H1 (cell line): Measurements from ENCODE around the gene AKAP7. TPM values are rescaled to one million over a fixed set of nuclear protein-coding genes. Genes with fewer than 3 reads are reported as not detected.

Source experiments
- CHD2 ChIP-seq: IDR thresholded peaks from 2 replicates; pipeline ENCODE4 v1.6.1; 2012; ENCODE audit warnings: low read length, improper control_type of control experiment
- E2F6 ChIP-seq: IDR thresholded peaks from 2 replicates; pipeline ENCODE4 v1.6.1; 2012; ENCODE audit warnings: inconsistent platforms
- JUND ChIP-seq: IDR thresholded peaks from 2 replicates; pipeline ENCODE4 v1.6.1; 2011; ENCODE audit warnings: mild to moderate bottlenecking, improper control_type of control experiment, low read length
- TAF7 ChIP-seq: optimal IDR thresholded peaks from 2 replicates; pipeline ENCODE3; 2011; ENCODE audit warnings: low read depth, mild to moderate bottlenecking, inconsistent platforms, low read length, moderate library complexity, borderline replicate concordance
- polyA plus RNA-seq, 7 experiments: library from polyadenylated mRNA; depleted of rRNA in 3 of 7; stranded (reverse) in 5 of 7; unstranded in 2 of 7; fragments of >200 nt in 5 of 7; fragments of 200-250 nt in 2 of 7; gene quantifications; 1 replicate in 5 of 7; 2 replicates in 1 of 7; 4 replicates in 1 of 7; pipeline versions ENCODE4 v1.2.1 to v1.2.3, GENCODE V29; 2011 to 2013; ENCODE audit warnings: missing spikeins in 2 of 7, mixed read lengths in 2 of 7
- total RNA-seq: library from RNA; stranded (reverse); fragmentation: NEBNext Ultra II Directional; extraction: Animal tissue kit (Norgen Biotek cat#: 25700); gene quantifications from 2 replicates; pipeline ENCODE4 v1.2.1, GENCODE V29; 2021

AKAP7 gene
- total and polyA plus RNA-seq, 2 of the 8 experiments (the other 6 are each of a cell fraction or from before 2014, with no cell fraction given) = 4.7 to 16.9 TPM

- TF ChIP-seq TAF7 = no peak
- TF ChIP-seq JUND = no peak
- no peak for TF ChIP-seq E2F6
- no peak for TF ChIP-seq CHD2
- TF ChIP-seq, all 59 proteins: peak for 0
Measured at GRCh38 chr6:131103296-131103695, 32.0 kb upstream of the AKAP7 start (continued).
